Activated CD8-positive, alpha-beta memory T cell treated with anti-CD3 and anti-CD28 coated beads, Interleukin-2, amount 10 ng/mL, durations not matched to agents 7 days and 5 days (primary cell): ENCODE data around the gene PPA1. TPM values are rescaled to one million over a fixed set of nuclear protein-coding genes. Genes with fewer than 3 reads are reported as not detected.
"Not testable (repeated sequence)": the region's sequence is repeated elsewhere in the genome, so short reads cannot be mapped to it uniquely, and the experiment has no call there.

Experiments used
- ATAC-seq: fragments of 150-1000 bp; cut with Tn5 transposase; one replicate; pipeline ENCODE4 v1.10.0; 2021; ENCODE audit warnings: moderate library complexity
- CTCF ChIA-PET: fragments of 350-600 bp; sonication (Branson Sonifier 250); formaldehyde crosslinking; loops from one replicate; lab custom pipeline; 2021; ENCODE audit warnings: antibody characterized with exemption; lab: Charles Lee
- DNase-seq: peaks from one replicate; pipeline ENCODE4 v3.0.0-alpha.2; 2020
- H3K27ac Mint-ChIP-seq: one replicate; pipeline ENCODE4 v1.8.0; 2021; ENCODE audit warnings: mild to moderate bottlenecking, mixed read lengths
- H3K27me3 Mint-ChIP-seq: one replicate; pipeline ENCODE4 v1.8.0; 2021; ENCODE audit warnings: mixed read lengths
- H3K36me3 Mint-ChIP-seq: one replicate; pipeline ENCODE4 v1.8.0; 2021; ENCODE audit warnings: mild to moderate bottlenecking, mixed read lengths
- H3K4me1 Mint-ChIP-seq: one replicate; pipeline ENCODE4 v1.8.0; 2021; ENCODE audit warnings: mixed read lengths
- H3K4me3 Mint-ChIP-seq: one replicate; pipeline ENCODE4 v1.8.0; 2021; ENCODE audit warnings: mild to moderate bottlenecking, moderate library complexity, mixed read lengths
- H3K9me3 Mint-ChIP-seq: one replicate; pipeline ENCODE4 v1.8.0; 2022; ENCODE audit warnings: low read depth, mixed read lengths
- total RNA-seq, 2 experiments: library from RNA; stranded (reverse); gene quantifications; one replicate each; pipeline ENCODE4 v1.2.3, GENCODE V29; 2021

The PPA1 gene
- total RNA-seq, 2 experiments from 2014 or later = 157 to 192 TPM

- CTCF ChIA-PET = interaction anchor here (0.9 to 2.1 kb wide), 9 partner anchors 16 to 190 kb away, joined by 3 to 13 read pairs (median 3); partner anchors contain the start of gene TYSND1
- ATAC-seq = peak; percentile 18
These were observed 59.0 kb downstream of the PPA1 start for GRCh38 chr10:70174058-70174741.

GRCh38 chr10:70169649-70170364, 63.4 kb downstream of the PPA1 start:
- CTCF ChIA-PET = interaction anchor here (1.0 to 3.1 kb wide), 9 partner anchors 13 to 210 kb away, joined by 3 to 21 read pairs (median 4); partner anchors contain the start of gene TYSND1
- Mint-ChIP-seq H3K36me3 (peaks cover 19% of the 10 kb centered on the region), H3K4me3 (peak overlapping the region; percentile 88), H3K27me3 (no peaks in the 10 kb centered on the region), H3K27ac (peak overlapping the region; percentile 93), H3K9me3 (no peaks in the 10 kb centered on the region), H3K4me1 (peaks cover 68% of the 10 kb centered on the region)
- no peak for DNase-seq
- ATAC-seq = peak; percentile 4

More at GRCh38 chr10:70174058-70174741, 59.0 kb downstream of the PPA1 start:
- peak overlapping the region; percentile 1 for H3K4me3 Mint-ChIP-seq
- H3K27me3 Mint-ChIP-seq = no peaks in the 10 kb centered on the region
- H3K36me3 Mint-ChIP-seq = no peaks in the 10 kb centered on the region
- H3K4me1 Mint-ChIP-seq = peaks cover 37% of the 10 kb centered on the region
- DNase-seq = peak; percentile 70
- H3K9me3 Mint-ChIP-seq = no peaks in the 10 kb centered on the region
- H3K27ac Mint-ChIP-seq = peak overlapping the region; percentile 77

GRCh38 chr10:70169011-70169410, 64.2 kb downstream of the PPA1 start:
- ATAC-seq (no peak), DNase-seq (no peak)
- Mint-ChIP-seq H3K36me3 (peaks cover 23% of the 10 kb centered on the region), H3K27me3 (no peaks in the 10 kb centered on the region), H3K9me3 (no peaks in the 10 kb centered on the region), H3K4me3 (peak overlapping the region; percentile 88), H3K27ac (peak overlapping the region; percentile 93), H3K4me1 (peaks cover 67% of the 10 kb centered on the region)
- CTCF ChIA-PET = interaction anchor here (0.9 to 3.1 kb wide), 5 partner anchors 21 to 106 kb away, joined by 3 to 20 read pairs (median 4); partner anchors contain the start of gene TYSND1

- peak overlapping the region; percentile 4 for H3K27ac Mint-ChIP-seq
- peaks cover 32% of the 10 kb centered on the region for H3K36me3 Mint-ChIP-seq
- no peaks in the 10 kb centered on the region for H3K27me3 Mint-ChIP-seq
- CTCF ChIA-PET = interaction anchor here (0.7 to 3.1 kb wide), 5 partner anchors 8 to 63 kb away, joined by 3 to 20 read pairs (median 3); partner anchors contain the start of gene TYSND1
- DNase-seq = no peak
- no peaks in the 10 kb centered on the region for H3K9me3 Mint-ChIP-seq
- peak overlapping the region; percentile 2 for H3K4me3 Mint-ChIP-seq
- ATAC-seq = no peak
- peaks cover 74% of the 10 kb centered on the region for H3K4me1 Mint-ChIP-seq
These were observed 66.0 kb downstream of the PPA1 start for GRCh38 chr10:70167246-70167645.

- ATAC-seq (no peak), DNase-seq (no peak)
- no peaks in the 10 kb centered on the region for H3K27me3 Mint-ChIP-seq
- H3K4me1 Mint-ChIP-seq = peaks cover 75% of the 10 kb centered on the region
- peaks cover 41% of the 10 kb centered on the region for H3K36me3 Mint-ChIP-seq
- H3K4me3 Mint-ChIP-seq = no peak overlapping the region
- CTCF ChIA-PET = interaction anchor here (0.8 to 1.1 kb wide), 3 partner anchors 33 to 64 kb away, joined by 3 read pairs; no protein-coding TSS in a partner anchor
- no peak overlapping the region for H3K27ac Mint-ChIP-seq
- H3K9me3 Mint-ChIP-seq = no peaks in the 10 kb centered on the region
These were observed 66.8 kb downstream of the PPA1 start for GRCh38 chr10:70166394-70166793.

GRCh38 chr10:70164163-70164562, 69.1 kb downstream of the PPA1 start:
- Mint-ChIP-seq H3K36me3 (peaks cover 56% of the 10 kb centered on the region), H3K27me3 (no peaks in the 10 kb centered on the region), H3K9me3 (no peaks in the 10 kb centered on the region), H3K4me3 (peak overlapping the region; percentile 24), H3K4me1 (peaks cover 78% of the 10 kb centered on the region), H3K27ac (peak overlapping the region; percentile 23)
- ATAC-seq = peak; percentile 11
- DNase-seq = no peak
- CTCF ChIA-PET = no interaction called here

GRCh38 chr10:70163448-70163847, 69.8 kb downstream of the PPA1 start:
- no peaks in the 10 kb centered on the region for H3K27me3 Mint-ChIP-seq
- peaks cover 73% of the 10 kb centered on the region for H3K4me1 Mint-ChIP-seq
- peak overlapping the region; percentile 70 for H3K27ac Mint-ChIP-seq
- no peaks in the 10 kb centered on the region for H3K9me3 Mint-ChIP-seq
- H3K36me3 Mint-ChIP-seq = peaks cover 57% of the 10 kb centered on the region
- ATAC-seq (no peak), DNase-seq (no peak)
- H3K4me3 Mint-ChIP-seq = peak overlapping the region; percentile 1
- CTCF ChIA-PET = interaction anchor here (0.7 to 3.7 kb wide), 3 partner anchors 17 to 70 kb away, joined by 3 to 33 read pairs (median 4); partner anchors contain the start of gene TYSND1

- no peaks in the 10 kb centered on the region for H3K27me3 Mint-ChIP-seq
- H3K27ac Mint-ChIP-seq = peak overlapping the region; percentile 70
- CTCF ChIA-PET = interaction anchor here (0.7 to 3.7 kb wide), 3 partner anchors 17 to 69 kb away, joined by 3 to 33 read pairs (median 4); partner anchors contain the start of gene TYSND1
- peak; percentile 90 for ATAC-seq
- DNase-seq = peak; percentile 86
- H3K9me3 Mint-ChIP-seq = no peaks in the 10 kb centered on the region
- peak overlapping the region; percentile 54 for H3K4me3 Mint-ChIP-seq
- H3K4me1 Mint-ChIP-seq = peaks cover 67% of the 10 kb centered on the region
- H3K36me3 Mint-ChIP-seq = peaks cover 60% of the 10 kb centered on the region
These were observed 70.4 kb downstream of the PPA1 start for GRCh38 chr10:70162892-70163201.

- Mint-ChIP-seq H3K9me3 (no peaks in the 10 kb centered on the region), H3K4me3 (peak overlapping the region; percentile 54), H3K4me1 (peaks cover 64% of the 10 kb centered on the region), H3K27me3 (no peaks in the 10 kb centered on the region), H3K36me3 (peaks cover 64% of the 10 kb centered on the region), H3K27ac (peak overlapping the region; percentile 80)
- DNase-seq (no peak), ATAC-seq (peak; percentile 68)
- CTCF ChIA-PET = interaction anchor here (0.8 to 3.7 kb wide), 2 partner anchors 16 to 35 kb away, joined by 4 to 33 read pairs; partner anchors contain the start of gene TYSND1
These were observed 70.9 kb downstream of the PPA1 start for GRCh38 chr10:70162151-70162891.

- DNase-seq (no peak), ATAC-seq (no peak)
- no peaks in the 10 kb centered on the region for H3K9me3 Mint-ChIP-seq
- peaks cover 68% of the 10 kb centered on the region for H3K36me3 Mint-ChIP-seq
- CTCF ChIA-PET = interaction anchor here (3.7 kb wide), 1 partner anchor 15 kb away, joined by 33 read pairs; the partner anchor contains the start of gene TYSND1
- no peak overlapping the region for H3K27ac Mint-ChIP-seq
- H3K4me1 Mint-ChIP-seq = peaks cover 60% of the 10 kb centered on the region
- no peaks in the 10 kb centered on the region for H3K27me3 Mint-ChIP-seq
- no peak overlapping the region for H3K4me3 Mint-ChIP-seq
These were observed 72.4 kb downstream of the PPA1 start for GRCh38 chr10:70160798-70161197.

GRCh38 chr10:70159366-70159765, 73.9 kb downstream of the PPA1 start:
- CTCF ChIA-PET = interaction anchor here (1.0 kb wide), 1 partner anchor 8 kb away, joined by 3 read pairs; no protein-coding TSS in a partner anchor

GRCh38 chr10:70158113-70158512, 75.1 kb downstream of the PPA1 start:
- Mint-ChIP-seq H3K4me3 (no peak overlapping the region), H3K9me3 (no peaks in the 10 kb centered on the region), H3K4me1 (peaks cover 38% of the 10 kb centered on the region), H3K36me3 (peaks cover 75% of the 10 kb centered on the region), H3K27me3 (no peaks in the 10 kb centered on the region), H3K27ac (no peak overlapping the region)
- no peak for ATAC-seq
- no peak for DNase-seq
- CTCF ChIA-PET = interaction anchor here (1.4 to 3.3 kb wide), 2 partner anchors 12 to 42 kb away, joined by 8 to 28 read pairs; partner anchors contain the start of gene TYSND1

More at GRCh38 chr10:70159366-70159765, 73.9 kb downstream of the PPA1 start:
- H3K4me3 Mint-ChIP-seq, H3K27me3 Mint-ChIP-seq, H3K27ac Mint-ChIP-seq, H3K9me3 Mint-ChIP-seq, DNase-seq, ATAC-seq: not testable (repeated sequence)
- H3K4me1 Mint-ChIP-seq = peaks cover 51% of the 10 kb centered on the region
- peaks cover 74% of the 10 kb centered on the region for H3K36me3 Mint-ChIP-seq
